Effector memory CD4-positive, alpha-beta T cell (primary cell): ENCODE measurements around the gene CDSN.
"Not testable (repeated sequence)": the region's sequence is repeated elsewhere in the genome, so short reads cannot be mapped to it uniquely, and the experiment has no call there.

ENCODE experiments used
- DNase-seq, 3 donors: peaks; one replicate each; pipeline ENCODE4 v3.0.0-alpha.2; 2020
- H3K27ac ChIP-seq: 2 replicates; pipeline ENCODE4 v1.7.0; 2013; ENCODE audit warnings: mild to moderate bottlenecking, low read length, moderate library complexity; ENCODE audit not compliant: insufficient read depth, poor library complexity, severe bottlenecking
- H3K27me3 ChIP-seq: replicated peaks from 2 replicates; pipeline ENCODE4 v1.7.0; 2013; ENCODE audit warnings: mild to moderate bottlenecking, low read length; ENCODE audit not compliant: insufficient read depth, control insufficient read depth, poor library complexity, severe bottlenecking
- H3K36me3 ChIP-seq: 2 replicates; pipeline ENCODE4 v1.7.0; 2013; ENCODE audit warnings: mild to moderate bottlenecking, low read length, moderate library complexity; ENCODE audit not compliant: control insufficient read depth, insufficient read depth
- H3K4me1 ChIP-seq: 2 replicates; pipeline ENCODE4 v1.7.0; 2013; ENCODE audit warnings: low read length, mild to moderate bottlenecking; ENCODE audit not compliant: control insufficient read depth, insufficient read depth, poor library complexity, severe bottlenecking
- H3K4me3 ChIP-seq: 2 replicates; pipeline ENCODE4 v1.7.0; 2013; ENCODE audit warnings: low read length, low read depth, mild to moderate bottlenecking; ENCODE audit not compliant: insufficient read depth, poor library complexity, severe bottlenecking
- H3K9me3 ChIP-seq: 2 replicates; pipeline ENCODE4 v1.7.0; 2013; ENCODE audit warnings: mild to moderate bottlenecking, low read length, moderate library complexity; ENCODE audit not compliant: control insufficient read depth
- total RNA-seq, 3 donors: gene quantifications; one replicate each; lab custom pipeline; 2026; lab: John Stamatoyannopoulos, UW

CDSN gene
- 0 reads per million in 3 donors for total RNA-seq

DNA sequence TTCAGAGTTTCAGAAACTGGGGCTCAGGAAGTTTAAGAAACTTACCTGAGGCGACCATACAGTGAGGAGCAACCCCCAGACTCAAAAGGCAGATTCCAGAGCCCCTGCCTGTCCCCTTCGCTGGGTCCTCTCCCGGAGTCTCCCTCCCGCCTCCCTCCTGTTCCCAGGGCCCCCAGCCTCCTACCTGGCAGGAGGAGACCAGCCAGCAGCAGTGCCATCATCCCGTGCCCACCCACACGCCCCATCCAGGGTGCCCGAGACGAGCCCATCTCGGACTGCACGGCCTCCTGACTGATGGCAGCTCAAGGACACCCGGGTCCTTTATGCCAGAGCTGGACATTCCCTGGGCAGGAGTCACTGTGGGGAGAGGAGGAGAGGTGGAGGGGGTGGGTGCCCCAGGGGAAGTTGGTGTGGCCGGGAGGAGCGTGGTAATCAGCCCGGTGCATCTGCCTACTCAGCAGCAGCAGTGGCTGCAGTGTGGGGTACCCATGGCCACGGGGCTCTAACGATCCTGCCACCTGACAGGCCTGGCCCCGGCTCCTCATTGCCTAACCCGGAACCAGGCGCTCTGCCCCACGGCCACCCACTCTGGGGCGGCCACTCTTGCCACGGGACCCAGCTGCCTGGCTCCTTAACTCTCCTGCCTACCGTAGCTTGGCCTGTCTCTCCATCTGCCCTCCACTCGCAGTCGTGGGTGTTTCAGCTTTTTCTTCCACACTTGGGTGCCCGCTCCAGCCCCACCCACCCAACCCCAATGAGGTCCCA is at the start of gene CDSN:
Gene CDSN, minus strand, starts transcription at position 296 of the 765 bp plus-strand sequence. Its CDS starts 27 bp downstream, at position 269.
- H3K4me3 ChIP-seq = no peak within 1 kb of the TSS
- no peak within 1 kb of the TSS for H3K27ac ChIP-seq
- no peaks in the 10 kb centered on the region for H3K9me3 ChIP-seq
- H3K27me3 ChIP-seq = no peaks in the 10 kb centered on the region
- no peak for DNase-seq
- no peaks in the 10 kb centered on the region for H3K4me1 ChIP-seq
- H3K36me3 ChIP-seq = no peaks in the 10 kb centered on the region

DNA sequence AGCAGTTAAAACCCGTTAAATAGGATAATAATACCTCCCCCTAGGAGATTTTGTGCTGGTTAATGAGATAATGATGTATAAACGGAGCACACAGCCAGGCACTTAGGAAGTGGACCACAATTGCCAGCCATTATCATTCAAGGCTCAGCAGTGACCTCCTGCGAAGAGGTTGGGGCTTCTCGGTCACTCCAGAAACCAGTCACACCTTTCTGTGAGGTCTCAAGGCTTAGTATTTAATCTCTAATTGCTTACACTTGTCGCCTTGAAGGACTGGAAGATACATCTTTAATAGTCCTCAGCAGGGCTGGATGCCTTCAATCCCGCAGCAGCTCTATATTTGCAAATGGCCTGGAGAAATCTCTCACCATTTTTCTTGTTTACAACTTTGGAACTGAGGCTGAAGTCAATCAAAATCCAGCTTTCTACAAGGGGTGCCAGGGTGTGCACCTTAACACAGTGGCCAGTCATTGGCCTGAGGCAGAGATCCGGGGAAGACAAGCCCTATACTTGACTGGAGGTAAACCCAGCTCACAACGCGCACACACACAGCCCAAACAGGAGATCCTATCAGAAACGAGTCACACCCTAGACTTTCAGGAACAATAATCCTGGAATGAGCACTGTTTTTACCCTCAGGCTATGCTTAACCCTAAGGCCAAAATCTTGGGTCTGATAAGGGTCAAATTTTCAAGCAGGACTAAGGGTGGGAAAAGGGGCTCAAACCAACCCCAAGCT is 49.0 kb upstream of the CDSN start:
- no peak for DNase-seq
- H3K9me3 ChIP-seq = no peaks in the 10 kb centered on the region
- H3K4me1 ChIP-seq = no peaks in the 10 kb centered on the region
- H3K36me3 ChIP-seq = no peaks in the 10 kb centered on the region
- H3K27ac ChIP-seq = no peak overlapping the region
- no peaks in the 10 kb centered on the region for H3K27me3 ChIP-seq
- no peak overlapping the region for H3K4me3 ChIP-seq

DNA sequence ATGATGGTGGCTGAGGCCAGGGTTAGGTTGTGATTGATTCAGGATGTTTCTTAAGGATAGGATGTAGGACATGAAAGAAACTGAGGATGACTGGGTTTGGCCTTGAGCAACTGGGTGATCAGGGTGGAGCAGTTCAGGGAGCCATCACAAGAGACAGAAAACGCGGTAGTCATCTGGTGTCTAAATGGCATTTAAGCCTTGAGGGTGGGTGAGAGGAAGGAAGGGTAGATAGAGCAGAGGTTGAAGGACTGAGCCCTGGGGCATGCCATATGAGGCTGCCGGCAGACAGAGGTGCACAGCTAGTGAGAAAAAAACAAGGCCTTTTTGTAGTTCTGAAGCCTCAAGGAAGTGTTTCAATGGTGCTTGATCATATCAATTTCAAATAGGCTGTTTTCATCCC is 48.4 kb upstream of the CDSN start:
- no peaks in the 10 kb centered on the region for H3K27me3 ChIP-seq
- H3K27ac ChIP-seq = no peak overlapping the region

DNA sequence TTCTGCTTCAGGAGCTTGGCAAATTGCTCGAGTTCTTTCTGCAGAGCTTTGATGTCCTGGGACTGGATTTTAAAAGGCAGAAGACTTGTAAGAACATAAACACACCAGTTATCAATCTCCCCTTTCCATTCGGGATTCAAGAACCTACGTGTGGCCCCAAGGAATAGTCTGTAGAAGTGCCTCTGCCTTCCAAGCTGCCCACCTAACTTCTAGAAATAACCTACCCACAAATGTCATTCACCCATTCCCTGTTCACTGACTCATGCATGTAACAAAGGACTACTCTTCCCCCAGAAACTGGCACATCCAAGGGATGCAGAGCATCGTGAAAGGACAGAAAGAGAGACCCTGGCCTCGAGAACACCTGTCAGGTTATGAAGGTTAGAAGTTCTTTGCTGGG is 45.7 kb upstream of the CDSN start:
- H3K9me3 ChIP-seq = no peaks in the 10 kb centered on the region
- H3K36me3 ChIP-seq = no peaks in the 10 kb centered on the region
- H3K4me3 ChIP-seq = no peak overlapping the region
- no peak overlapping the region for H3K27ac ChIP-seq
- H3K27me3 ChIP-seq = no peaks in the 10 kb centered on the region
- DNase-seq = no peak
- H3K4me1 ChIP-seq = no peaks in the 10 kb centered on the region

More for the DNA sequence above, 48.4 kb upstream of the CDSN start:
- Histone ChIP-seq H3K36me3 (no peaks in the 10 kb centered on the region), H3K4me3 (no peak overlapping the region), H3K4me1 (no peaks in the 10 kb centered on the region), H3K9me3 (no peaks in the 10 kb centered on the region)
- DNase-seq = no peak

GRCh38 chr6:31165064-31165832 is 45.0 kb upstream of the CDSN start:
- H3K4me1 ChIP-seq, H3K4me3 ChIP-seq, H3K9me3 ChIP-seq, H3K27me3 ChIP-seq, H3K36me3 ChIP-seq, H3K27ac ChIP-seq, DNase-seq: not testable (repeated sequence)

GRCh38 chr6:31164475-31165063 is 44.3 kb upstream of the CDSN start:
- H3K9me3 ChIP-seq, DNase-seq: not testable (repeated sequence)

GRCh38 chr6:31163922-31164321 is 43.7 kb upstream of the CDSN start:
- Histone ChIP-seq H3K4me3 (no peak overlapping the region), H3K4me1 (peaks cover 10% of the 10 kb centered on the region), H3K27me3 (no peaks in the 10 kb centered on the region), H3K27ac (no peak overlapping the region), H3K36me3 (no peaks in the 10 kb centered on the region), H3K9me3 (no peaks in the 10 kb centered on the region)
- no peak for DNase-seq

More at GRCh38 chr6:31164475-31165063, 44.3 kb upstream of the CDSN start:
- H3K36me3 ChIP-seq, H3K27me3 ChIP-seq, H3K27ac ChIP-seq, H3K4me1 ChIP-seq, H3K4me3 ChIP-seq: not testable (repeated sequence)

DNA sequence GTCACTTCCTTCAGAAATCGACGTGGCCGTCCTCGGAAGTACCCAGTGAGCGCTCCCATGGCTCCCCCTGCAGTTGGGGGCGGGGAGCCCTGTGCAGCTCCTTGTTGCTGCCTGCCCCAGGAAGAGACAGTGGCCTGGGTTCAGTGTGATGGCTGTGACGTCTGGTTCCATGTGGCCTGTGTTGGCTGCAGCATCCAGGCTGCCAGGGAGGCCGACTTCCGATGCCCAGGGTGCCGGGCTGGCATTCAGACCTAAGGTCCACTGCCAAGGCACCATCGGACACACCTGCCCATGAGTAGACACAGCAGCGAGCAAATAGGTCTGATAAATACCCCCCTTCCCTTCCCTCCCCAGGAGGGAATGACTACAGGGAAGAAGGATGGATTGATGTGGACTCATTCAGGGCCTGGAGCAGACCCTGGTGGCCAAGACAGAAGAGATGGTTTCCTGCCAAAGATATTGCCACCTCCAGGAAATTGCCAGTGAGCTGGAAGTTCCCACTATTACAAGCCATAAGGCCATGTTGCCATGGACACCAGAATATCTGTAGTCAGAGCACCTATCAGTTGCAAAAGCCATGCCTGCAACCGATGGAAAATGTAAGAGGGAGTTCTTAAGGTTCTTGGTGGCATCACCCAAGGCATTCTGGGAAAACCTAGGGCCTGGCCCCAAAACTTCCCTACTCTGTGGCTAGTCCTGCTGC is 42.4 kb upstream of the CDSN start:
- Histone ChIP-seq H3K4me3 (no peak overlapping the region), H3K4me1 (peaks cover 11% of the 10 kb centered on the region), H3K9me3 (no peaks in the 10 kb centered on the region), H3K36me3 (no peaks in the 10 kb centered on the region), H3K27ac (no peak overlapping the region), H3K27me3 (no peaks in the 10 kb centered on the region)
- no peak for DNase-seq
